Small intestine (tissue), 7 donors: ENCODE measurements around the gene IL22RA1. TPM values are rescaled to one million over a fixed set of nuclear protein-coding genes. Genes with fewer than 3 reads are reported as not detected.
A peak's percentile ranks its signal among the peaks of the same experiment; 100 is the strongest.

ENCODE experiments used
- DNase-seq, 2 donors: peaks; one replicate each; pipeline versions ENCODE4 v3.0.0 to v3.0.0-alpha.2; 2013
- FAIRE-seq: peaks from 2 replicates; lab custom pipeline; 2012; peaks lifted over from hg19 to GRCh38; lab: Jason Lieb, UNC
- H3K27ac ChIP-seq, 3 donors: one replicate each; pipeline ENCODE4 v1.5.1; 2013; ENCODE audit warnings: low read length in 2 of 3, mild to moderate bottlenecking in 2 of 3, control low read depth in 1 of 3, inconsistent platforms in 1 of 3, low read depth in 1 of 3, moderate library complexity in 1 of 3
- H3K27me3 ChIP-seq, 3 donors: one replicate each; pipeline ENCODE4 v1.6.1; 2013; ENCODE audit warnings: low read length in 3 of 3, inconsistent platforms in 1 of 3; ENCODE audit not compliant: control insufficient read depth in 3 of 3, insufficient read depth in 3 of 3
- H3K36me3 ChIP-seq, 3 donors: one replicate each; pipeline ENCODE4 v1.6.1; 2013; ENCODE audit warnings: low read length in 3 of 3, inconsistent platforms in 1 of 3, low read depth in 1 of 3, mild to moderate bottlenecking in 1 of 3, moderate library complexity in 1 of 3; ENCODE audit not compliant: control insufficient read depth in 3 of 3, insufficient read depth in 2 of 3
- H3K4me1 ChIP-seq, 3 donors: one replicate each; pipeline ENCODE4 v1.6.1; 2013; ENCODE audit warnings: low read length in 2 of 3, inconsistent platforms in 1 of 3, low read depth in 1 of 3, mild to moderate bottlenecking in 1 of 3, moderate library complexity in 1 of 3; ENCODE audit not compliant: control insufficient read depth in 3 of 3, insufficient read depth in 2 of 3
- H3K4me3 ChIP-seq, 3 donors: one replicate each; pipeline ENCODE4 v1.5.1; 2013; ENCODE audit warnings: low read length in 3 of 3, control low read depth in 1 of 3, inconsistent platforms in 1 of 3, low read depth in 1 of 3, mild to moderate bottlenecking in 1 of 3, moderate library complexity in 1 of 3
- H3K9me3 ChIP-seq, 2 donors: one replicate each; pipeline ENCODE4 v1.6.1; 2013; ENCODE audit warnings: low read depth in 1 of 2, low read length in 1 of 2; ENCODE audit not compliant: control insufficient read depth in 2 of 2, insufficient read depth in 1 of 2
- WGBS, 3 donors: extraction: QIAGEN DNeasy Blood & Tissue Kit; methylation state at CpG; one replicate each; pipeline ENCODE4 v1.1.7; 2013; 5-methylcytosine and 5-hydroxymethylcytosine counted together
- polyA plus RNA-seq, 4 donors: library from polyadenylated mRNA; stranded (reverse) in 3 of 4; unstranded in 1 of 4; fragments of 200-250 nt in 3 of 4; fragments of 120-200 nt in 1 of 4; gene quantifications; one replicate each; pipeline versions ENCODE4 v1.2.1 to v1.2.3, GENCODE V29; 2013
- donor health status: healthy with polysubstance abuse.
- donor health status: control.
- donor health status: control.
- donor health status: Bipolar disorder and iron deficiency.
- donor health status: healthy.

Gene IL22RA1
- polyA plus RNA-seq, 4 donors = 16.3 to 131 (median 25.2) TPM

DNA sequence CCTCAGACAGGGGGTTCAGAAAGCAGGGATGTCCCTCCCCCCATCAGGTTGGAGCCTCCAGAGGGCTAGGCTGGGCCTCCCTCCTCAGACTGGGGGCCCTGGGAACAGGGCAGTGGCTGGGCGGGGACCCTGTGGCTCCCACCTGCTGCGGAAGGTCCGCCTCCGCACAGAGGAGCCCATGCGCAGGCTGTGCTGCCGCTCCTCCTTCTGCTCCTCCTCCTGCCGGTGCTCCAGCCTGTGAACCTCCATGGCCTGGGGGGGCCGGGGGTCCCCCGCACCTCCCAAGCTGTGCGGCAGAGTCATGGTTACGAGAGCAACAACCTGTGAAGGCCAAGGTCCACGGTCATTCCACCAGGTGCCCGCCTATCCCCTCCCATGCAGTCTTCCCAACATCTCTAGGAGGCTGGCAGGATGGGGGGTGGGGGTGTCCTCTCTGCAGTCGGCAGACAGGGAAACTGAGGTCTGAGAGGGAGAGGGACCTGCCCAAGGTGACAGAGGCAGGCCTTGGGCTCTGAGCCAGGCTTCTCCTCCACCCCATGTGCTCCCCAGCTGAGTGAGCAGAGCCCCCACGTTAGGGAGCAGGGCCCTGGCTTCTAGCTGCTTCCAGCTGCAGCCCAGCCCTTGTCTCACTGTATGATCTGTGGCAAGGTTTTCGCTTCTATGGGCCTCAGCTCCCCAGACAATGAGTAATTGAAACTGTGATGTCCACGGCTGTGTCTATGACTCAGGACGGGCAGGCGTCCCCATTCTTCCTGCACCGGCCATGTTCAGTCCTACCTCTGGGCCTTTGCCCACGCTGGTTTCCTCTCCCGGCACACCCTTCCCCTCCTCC is 34.4 kb downstream of the IL22RA1 start:
- H3K9me3 ChIP-seq = no peaks in the 10 kb centered on the region
- H3K27me3 ChIP-seq = peaks cover 0 to 4% (median 0%) of the 10 kb centered on the region in 3 donors
- FAIRE-seq = no peak
- H3K4me1 ChIP-seq = peaks cover 0 to 79% (median 0%) of the 10 kb centered on the region in 3 donors
- DNase-seq = peak; percentile 79 to 98
- H3K4me3 ChIP-seq = peak overlapping the region in 1 of 3 donors; percentile 59
- peaks cover 0 to 28% (median 0%) of the 10 kb centered on the region in 3 donors for H3K36me3 ChIP-seq
- H3K27ac ChIP-seq = peak overlapping the region; percentile 64 to 99 (median 66)
- WGBS, 3 donors = 13 to 57% (median 33%) methylated on average over 22 of the region's 22 CpGs

DNA sequence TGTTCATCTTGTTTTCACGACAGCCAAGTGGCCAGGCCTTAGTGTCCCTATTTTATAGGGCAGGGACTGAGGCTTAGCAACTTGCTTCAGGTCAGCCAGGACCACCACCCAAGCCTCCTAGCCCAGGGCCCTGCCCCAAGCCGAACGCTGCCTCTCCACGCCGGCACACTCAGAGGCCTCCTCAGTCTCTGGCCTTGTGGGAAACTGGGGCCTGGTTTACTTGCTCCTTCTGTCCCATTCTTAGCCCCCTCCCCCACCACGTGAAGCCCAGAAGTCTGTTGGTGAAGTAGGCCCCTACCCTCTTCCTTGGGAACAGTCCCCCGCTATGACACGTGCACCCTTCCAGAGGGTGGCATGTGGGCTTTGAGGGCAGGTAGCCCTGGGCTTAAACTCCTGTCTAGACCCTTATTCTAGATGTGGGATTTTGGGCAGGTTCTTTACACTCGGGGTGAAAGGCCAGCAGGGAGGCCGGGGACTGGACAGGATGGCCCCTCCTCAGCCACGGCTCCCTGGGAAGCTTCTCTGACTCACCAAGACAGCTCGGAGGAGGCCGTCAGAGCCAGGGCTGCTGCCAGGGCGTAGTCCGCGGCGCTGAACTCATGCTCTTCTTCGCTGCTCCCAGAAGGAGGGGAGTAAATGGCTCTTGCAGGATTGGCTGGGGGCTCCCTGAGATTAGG is 35.3 kb downstream of the IL22RA1 start:
- Histone ChIP-seq H3K4me3 (peak overlapping the region in 1 of 3 donors; percentile 59), H3K9me3 (no peaks in the 10 kb centered on the region), H3K27ac (peak overlapping the region; percentile 51 to 99 (median 66)), H3K36me3 (peaks cover 0 to 34% (median 0%) of the 10 kb centered on the region in 3 donors), H3K4me1 (peaks cover 0 to 80% (median 0%) of the 10 kb centered on the region in 3 donors), H3K27me3 (peaks cover 0 to 1% (median 0%) of the 10 kb centered on the region in 3 donors)
- FAIRE-seq (no peak), DNase-seq (peak; percentile 82 to 84)
- 37 to 66% (median 59%) methylated on average over 16 to 18 of the region's 18 CpGs for WGBS, 3 donors

- FAIRE-seq = no peak
- 28 to 78% (median 60%) methylated on average over 11 to 19 of the region's 19 CpGs for WGBS, 3 donors
- peaks cover 0 to 46% (median 0%) of the 10 kb centered on the region in 3 donors for H3K36me3 ChIP-seq
- peak overlapping the region in 2 of 3 donors; percentile 0 to 99 for H3K27ac ChIP-seq
- H3K27me3 ChIP-seq = no peaks in the 10 kb centered on the region
- peaks cover 0 to 81% (median 2%) of the 10 kb centered on the region in 3 donors for H3K4me1 ChIP-seq
- DNase-seq = peak; percentile 64 to 88
- H3K9me3 ChIP-seq = no peaks in the 10 kb centered on the region
- peak overlapping the region in 1 of 3 donors; percentile 59 for H3K4me3 ChIP-seq
These were observed 37.4 kb downstream of the IL22RA1 start for GRCh38 chr1:24105368-24106160.

- Histone ChIP-seq H3K9me3 (no peaks in the 10 kb centered on the region), H3K4me1 (peaks cover 0 to 82% (median 4%) of the 10 kb centered on the region in 3 donors), H3K36me3 (peaks cover 0 to 54% (median 0%) of the 10 kb centered on the region in 3 donors), H3K27ac (peak overlapping the region in 1 of 3 donors; percentile 99), H3K4me3 (no peak overlapping the region), H3K27me3 (no peaks in the 10 kb centered on the region)
- FAIRE-seq (no peak), DNase-seq (no peak)
- WGBS, 3 donors = 72 to 91% (median 83%) methylated on average over 5 to 7 of the region's 7 CpGs
These were observed 38.1 kb downstream of the IL22RA1 start for GRCh38 chr1:24104854-24105253.

- Histone ChIP-seq H3K27me3 (no peaks in the 10 kb centered on the region), H3K4me3 (no peak overlapping the region), H3K27ac (peak overlapping the region in 1 of 3 donors; percentile 99), H3K4me1 (peaks cover 0 to 82% (median 8%) of the 10 kb centered on the region in 3 donors), H3K36me3 (peaks cover 0 to 62% (median 0%) of the 10 kb centered on the region in 3 donors), H3K9me3 (no peaks in the 10 kb centered on the region)
- FAIRE-seq = no peak
- WGBS, 3 donors = 88 to 92% (median 88%) methylated on average over 3 of the region's 3 CpGs
- peak in 1 of 2 donors; percentile 16 for DNase-seq
These were observed 39.1 kb downstream of the IL22RA1 start for GRCh38 chr1:24103879-24104278.

DNA sequence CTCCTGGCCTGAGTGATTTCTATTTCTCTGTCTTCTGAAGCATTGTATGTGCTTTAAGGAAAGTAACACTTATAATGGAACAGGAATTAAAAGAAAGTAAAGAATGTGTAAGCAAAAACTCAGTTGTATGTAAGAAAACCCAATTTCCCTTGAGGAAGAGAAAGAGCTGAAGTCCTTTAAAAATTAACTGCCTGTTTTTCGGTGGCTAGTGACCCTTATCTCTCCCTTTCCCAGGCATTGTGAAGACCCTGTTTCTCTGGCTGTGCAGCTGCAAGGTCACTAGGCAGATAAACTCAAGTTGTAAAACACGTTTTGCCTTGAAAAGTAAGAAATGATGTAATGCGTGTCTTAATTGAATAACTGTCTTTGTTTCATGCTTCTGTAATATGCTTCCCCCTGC is 39.5 kb downstream of the IL22RA1 start:
- peak overlapping the region in 1 of 3 donors; percentile 99 for H3K27ac ChIP-seq
- DNase-seq (peak in 1 of 2 donors; percentile 46), FAIRE-seq (no peak)

DNA sequence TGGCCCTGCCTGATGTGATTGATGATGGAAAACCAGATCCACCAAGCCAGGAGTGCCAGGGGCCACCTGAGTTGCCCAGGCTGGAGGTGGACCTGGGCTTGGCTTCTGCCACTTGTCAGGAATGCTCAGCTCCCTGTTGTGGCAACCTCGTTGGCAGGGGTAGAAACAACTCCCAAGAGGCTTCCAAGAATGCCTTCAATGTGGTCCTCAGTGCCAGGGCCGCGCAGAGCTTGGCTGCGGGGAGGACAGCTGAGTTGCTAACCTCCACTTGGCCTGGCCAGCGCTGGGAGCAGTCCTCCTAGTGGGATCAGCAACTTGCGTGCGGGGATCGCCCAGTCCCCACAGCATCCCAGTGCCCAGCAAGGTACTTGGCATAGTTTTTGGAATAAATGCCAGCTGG is 40.0 kb downstream of the IL22RA1 start:
- H3K36me3 ChIP-seq = peaks cover 0 to 72% (median 0%) of the 10 kb centered on the region in 3 donors
- peak overlapping the region in 1 of 3 donors; percentile 99 for H3K27ac ChIP-seq
- peaks cover 0 to 86% (median 8%) of the 10 kb centered on the region in 3 donors for H3K4me1 ChIP-seq
- H3K27me3 ChIP-seq = no peaks in the 10 kb centered on the region
- no peak overlapping the region for H3K4me3 ChIP-seq
- DNase-seq = peak in 1 of 2 donors; percentile 57
- no peaks in the 10 kb centered on the region for H3K9me3 ChIP-seq
- no peak for FAIRE-seq
- 61 to 80% (median 74%) methylated on average over 8 of the region's 8 CpGs for WGBS, 3 donors

More for the DNA sequence above, 39.5 kb downstream of the IL22RA1 start:
- Histone ChIP-seq H3K9me3 (no peaks in the 10 kb centered on the region), H3K27me3 (no peaks in the 10 kb centered on the region), H3K4me1 (peaks cover 0 to 83% (median 8%) of the 10 kb centered on the region in 3 donors), H3K4me3 (no peak overlapping the region), H3K36me3 (peaks cover 0 to 67% (median 0%) of the 10 kb centered on the region in 3 donors)
- 24 to 51% (median 37%) methylated on average over 3 of the region's 3 CpGs for WGBS, 3 donors
